Astrocyte (in vitro differentiated cells and primary cell): ENCODE measurements around the gene MS4A10.

ENCODE experiments used
- EZH2 ChIP-seq: IDR thresholded peaks from 2 replicates; pipeline ENCODE4 v1.6.1; 2012; ENCODE audit warnings: mild to moderate bottlenecking, low read length, inconsistent platforms; ENCODE audit not compliant: insufficient read depth
- TF ChIP-seq, protein P1 (sequence below): IDR thresholded peaks from 2 replicates; pipeline ENCODE4 v1.5.1; 2011; ENCODE audit warnings: low read depth, mild to moderate bottlenecking, inconsistent platforms, low read length, moderate library complexity; ENCODE audit not compliant: insufficient read depth

DNA sequence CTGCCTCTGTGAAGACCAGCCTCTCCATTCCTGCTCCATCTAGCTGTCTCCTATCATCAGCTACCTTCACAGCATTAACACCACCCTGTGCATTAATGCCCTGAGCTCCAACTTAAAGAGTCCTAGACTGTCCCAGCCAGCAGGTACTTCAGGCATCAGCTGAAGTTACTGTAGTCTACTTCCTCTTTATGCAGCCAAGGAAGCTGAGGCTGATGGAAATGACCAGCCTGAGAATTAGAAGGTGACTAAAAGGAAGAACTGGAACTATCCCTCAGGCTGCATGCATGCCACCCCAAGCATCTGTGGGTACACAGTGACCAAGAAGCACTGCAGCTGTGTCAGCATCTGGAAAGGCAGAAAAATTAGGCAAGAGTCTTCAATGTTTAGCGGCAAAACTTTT, 28.2 kb downstream of the MS4A10 start:
- TF ChIP-seq, protein P1, sequence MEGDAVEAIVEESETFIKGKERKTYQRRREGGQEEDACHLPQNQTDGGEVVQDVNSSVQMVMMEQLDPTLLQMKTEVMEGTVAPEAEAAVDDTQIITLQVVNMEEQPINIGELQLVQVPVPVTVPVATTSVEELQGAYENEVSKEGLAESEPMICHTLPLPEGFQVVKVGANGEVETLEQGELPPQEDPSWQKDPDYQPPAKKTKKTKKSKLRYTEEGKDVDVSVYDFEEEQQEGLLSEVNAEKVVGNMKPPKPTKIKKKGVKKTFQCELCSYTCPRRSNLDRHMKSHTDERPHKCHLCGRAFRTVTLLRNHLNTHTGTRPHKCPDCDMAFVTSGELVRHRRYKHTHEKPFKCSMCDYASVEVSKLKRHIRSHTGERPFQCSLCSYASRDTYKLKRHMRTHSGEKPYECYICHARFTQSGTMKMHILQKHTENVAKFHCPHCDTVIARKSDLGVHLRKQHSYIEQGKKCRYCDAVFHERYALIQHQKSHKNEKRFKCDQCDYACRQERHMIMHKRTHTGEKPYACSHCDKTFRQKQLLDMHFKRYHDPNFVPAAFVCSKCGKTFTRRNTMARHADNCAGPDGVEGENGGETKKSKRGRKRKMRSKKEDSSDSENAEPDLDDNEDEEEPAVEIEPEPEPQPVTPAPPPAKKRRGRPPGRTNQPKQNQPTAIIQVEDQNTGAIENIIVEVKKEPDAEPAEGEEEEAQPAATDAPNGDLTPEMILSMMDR: no peak
- no peak for TF ChIP-seq EZH2
